HepG2 (cell line): ENCODE results near the gene TOR1A. TPM values are rescaled to one million over a fixed set of nuclear protein-coding genes. Genes with fewer than 3 reads are reported as not detected.

Experiments used
- ATAC-seq: fragments of 200-7000 bp; cut with Tn5 transposase; 3 replicates; pipeline ENCODE4 v1.9.1; 2020; ENCODE audit warnings: mild to moderate bottlenecking, moderate library complexity
- BruUV-seq: library from RNA; stranded (reverse); fragments of 400-500 nt; replicated peaks from 2 replicates; lab custom pipeline; 2021; lab: Mats Ljungman, UMichigan
- CTCF ChIA-PET: fragments of 300-600 bp; formaldehyde crosslinking; extraction: SDS; loops from one replicate; lab custom pipeline; 2021; ENCODE audit warnings: low total read pairs, inconsistent platforms, low intra/inter-chr PET ratio; lab: Yijun Ruan, JAX
- POLR2A ChIA-PET: fragments of 350-600 bp; sonication (Branson Sonifier 250); formaldehyde crosslinking; loops from one replicate; lab custom pipeline; 2020; ENCODE audit warnings: antibody characterized with exemption, inconsistent platforms; lab: Yijun Ruan, JAX
- DNase-seq: peaks from one replicate; pipeline ENCODE4 v3.0.0-alpha.2; 2015; ENCODE audit warnings: low spot score
- FAIRE-seq: peaks from 3 replicates; lab custom pipeline; 2011; peaks lifted over from hg19 to GRCh38; lab: Jason Lieb, UNC
- H2AFZ ChIP-seq: one replicate; pipeline ENCODE4 v1.6.1; 2011; ENCODE audit warnings: low read length, inconsistent platforms
- H3K27ac ChIP-seq: fragments of 300-600 bp; 3 replicates; pipeline ENCODE4 v1.8.0; 2011; ENCODE audit warnings: mixed run types, mild to moderate bottlenecking, mixed read lengths, low read length, inconsistent platforms; ENCODE audit not compliant: insufficient read depth; ENCODE audit errors: extremely low read length
- H3K27me3 ChIP-seq, 2 experiments: fragments of 200-600 bp in 1 of 2; 2 replicates in 1 of 2; 3 replicates in 1 of 2; pipeline versions ENCODE4 v1.6.0 to v1.8.0; 2011; ENCODE audit warnings: low read length in 2 of 2, mild to moderate bottlenecking in 2 of 2, moderate library complexity in 2 of 2, inconsistent platforms in 1 of 2; ENCODE audit not compliant: insufficient read depth in 2 of 2, control insufficient read depth in 1 of 2
- H3K36me3 ChIP-seq, 2 experiments: fragments of 200-600 bp in 1 of 2; replicated peaks in 1 of 2; 2 replicates in 1 of 2; 3 replicates in 1 of 2; pipeline versions ENCODE4 v1.5.1 to v1.8.0; 2011; ENCODE audit warnings: low read length in 2 of 2, inconsistent platforms in 1 of 2; ENCODE audit not compliant: insufficient read depth in 2 of 2, control insufficient read depth in 1 of 2
- H3K4me1 ChIP-seq: 2 replicates; pipeline ENCODE4 v1.5.1; 2012; ENCODE audit warnings: low read length, inconsistent platforms; ENCODE audit not compliant: insufficient read depth
- H3K4me2 ChIP-seq: 2 replicates; pipeline ENCODE4 v1.6.0; 2011; ENCODE audit warnings: low read depth, low read length, inconsistent platforms
- H3K4me3 ChIP-seq, 3 experiments: fragments of 200-600 bp in 1 of 3; sonication (generic), shearing (Covaris generic) in 1 of 3; replicated peaks in 1 of 3; 2 replicates each; pipeline ENCODE4 v1.5.1; 2011 to 2016; ENCODE audit warnings: low read length in 3 of 3, inconsistent platforms in 2 of 3, low read depth in 2 of 3, mild to moderate bottlenecking in 2 of 3, control low read depth in 1 of 3, mixed read lengths in 1 of 3; ENCODE audit not compliant: insufficient read depth in 1 of 3
- H3K79me2 ChIP-seq: one replicate; pipeline ENCODE4 v1.6.1; 2011; ENCODE audit warnings: low read length, inconsistent platforms; ENCODE audit not compliant: insufficient read depth
- H3K9ac ChIP-seq: 2 replicates; pipeline ENCODE4 v1.6.0; 2011; ENCODE audit warnings: mild to moderate bottlenecking, low read depth, low read length, inconsistent platforms; ENCODE audit not compliant: insufficient read depth
- H3K9me3 ChIP-seq: 2 replicates; pipeline ENCODE4 v1.5.1; 2012; ENCODE audit warnings: mild to moderate bottlenecking, low read length
- H4K20me1 ChIP-seq: 2 replicates; pipeline ENCODE4 v1.6.0; 2011; ENCODE audit warnings: inconsistent platforms, mild to moderate bottlenecking, low read length, moderate library complexity; ENCODE audit not compliant: insufficient read depth
- FOXK1 ChIP-seq: sonication (generic); formaldehyde crosslinking; IDR thresholded peaks from 2 replicates; pipeline ENCODE4 v1.4.0; 2020; ENCODE audit warnings: low read depth, missing genetic modification reagents, borderline replicate concordance
- GTF2F1 ChIP-seq: fragments of 150-350 bp; IDR thresholded peaks from 2 replicates; pipeline ENCODE4 v1.6.1; 2014; ENCODE audit warnings: low read length
- HMGA1 ChIP-seq: sonication (generic); formaldehyde crosslinking; conservative IDR thresholded peaks from 2 replicates; pipeline ENCODE4 v1.4.0; 2020; ENCODE audit warnings: missing genetic modification reagents
- HOXA3 ChIP-seq: sonication (generic); formaldehyde crosslinking; IDR thresholded peaks from 2 replicates; pipeline ENCODE4 v1.5.0; 2020; ENCODE audit warnings: missing genetic modification reagents
- JUNB ChIP-seq: sonication (generic); formaldehyde crosslinking; IDR thresholded peaks from 2 replicates; pipeline ENCODE4 v1.8.0; 2022; ENCODE audit warnings: missing genetic modification reagents, mild to moderate bottlenecking, borderline replicate concordance
- MBNL3 ChIP-seq: fragments of 250-450 bp; sonication (Bioruptor Pico); conservative IDR thresholded peaks from 2 replicates; pipeline ENCODE4 v1.8.0; 2022; ENCODE audit warnings: mild to moderate bottlenecking, inconsistent platforms
- SETDB1 ChIP-seq: sonication (generic); formaldehyde crosslinking; IDR thresholded peaks from 2 replicates; pipeline ENCODE4 v1.5.1; 2020; ENCODE audit warnings: missing genetic modification reagents, mild to moderate bottlenecking, borderline replicate concordance
- STAG1 ChIP-seq: sonication (generic); formaldehyde crosslinking; IDR thresholded peaks from 2 replicates; pipeline ENCODE4 v1.4.0; 2020; ENCODE audit warnings: missing genetic modification reagents
- TCF7L2 ChIP-seq: IDR thresholded peaks from 2 replicates; pipeline ENCODE4 v1.6.1; 2011; ENCODE audit warnings: mild to moderate bottlenecking, low read depth, low read length, moderate library complexity
- THAP8 ChIP-seq: sonication (generic); formaldehyde crosslinking; IDR thresholded peaks from 2 replicates; pipeline ENCODE4 v1.5.1; 2020; ENCODE audit warnings: missing genetic modification reagents, mild to moderate bottlenecking, borderline replicate concordance
- ZBTB25 ChIP-seq: IDR thresholded peaks from 2 replicates; pipeline ENCODE4 v1.6.1; 2018; ENCODE audit warnings: missing genetic modification reagents
- ZGPAT ChIP-seq: IDR thresholded peaks from 2 replicates; pipeline ENCODE4 v1.6.1; 2016; ENCODE audit warnings: mild to moderate bottlenecking
- ZNF629 ChIP-seq: sonication (generic); formaldehyde crosslinking; conservative IDR thresholded peaks from 2 replicates; pipeline ENCODE4 v1.5.0; 2020; ENCODE audit warnings: missing genetic modification reagents
- ZNF883 ChIP-seq: sonication (generic); formaldehyde crosslinking; IDR thresholded peaks from 2 replicates; pipeline ENCODE4 v1.5.1; 2020; ENCODE audit warnings: mild to moderate bottlenecking, missing genetic modification reagents; ENCODE audit errors: not compliant biosample characterization
- WGBS: methylation state at CpG from one replicate; pipeline ENCODE4 v1.1.6; 2017; ENCODE audit warnings: low lambda C conversion rate; 5-methylcytosine and 5-hydroxymethylcytosine counted together
- in situ Hi-C: cut with HindIII; loops from 2 replicates; pipeline ENCODE4 v1.10.0; 2017; ENCODE audit warnings: low pct_unique_long_range_greater_than_20kb; ENCODE audit not compliant: extremely low pct_ligation_motif_present
- intact Hi-C: fragments of 100-400 bp; cut with micrococcal nuclease; formaldehyde crosslinking; loops from one replicate; pipeline ENCODE4 v1.10.0; 2022; ENCODE audit not compliant: unreplicated experiment
- polyA plus RNA-seq, 8 experiments: library from polyadenylated mRNA; depleted of rRNA in 3 of 8; stranded (reverse) in 7 of 8; unstranded in 1 of 8; fragments of >200 nt; fragmentation: Illumina TruSeq in 4 of 8; extraction: Trizol in 4 of 8; gene quantifications; 2 replicates each; pipeline versions ENCODE4 v1.2.1 to v1.2.3, GENCODE V29; 2011 to 2016; ENCODE audit warnings: low read depth in 4 of 8, missing spikeins in 1 of 8, mixed read lengths in 1 of 8; ENCODE audit not compliant: insufficient read depth in 1 of 8
- total RNA-seq, 5 experiments: library from RNA; depleted of rRNA; stranded (reverse); fragments of >200 nt; fragmentation: Illumina TruSeq; extraction: Trizol; gene quantifications; 2 replicates each; pipeline ENCODE4 v1.2.3, GENCODE V29; 2016; ENCODE audit warnings: low read depth in 1 of 5

Gene TOR1A
- total and polyA plus RNA-seq, 2 of the 13 experiments (the other 11 are each of a cell fraction or from before 2014, with no cell fraction given), result 31.6 to 41.4 TPM

- no peak for TF ChIP-seq TCF7L2
- no peak for TF ChIP-seq HOXA3 (CRISPR knock-in tag)
- no peak for TF ChIP-seq ZGPAT (CRISPR knock-in tag)
Measured at GRCh38 chr9:129828051-129828450, 4.1 kb upstream of the TOR1A start (continued).

GRCh38 chr9:129826759-129827158 lies 2.8 kb upstream of the TOR1A start:
- no peaks in the 10 kb centered on the region for H4K20me1 ChIP-seq
- H3K36me3 ChIP-seq, result peaks cover 9 to 28% of the 10 kb centered on the region in 2 experiments; a peak in 4 of 5 replicates
- no peak overlapping the region for H3K9ac ChIP-seq
- peaks cover 9% of the 10 kb centered on the region for H3K79me2 ChIP-seq
- no peaks in the 10 kb centered on the region for H3K9me3 ChIP-seq
- no peak overlapping the region for H3K4me3 ChIP-seq
- no peak for ATAC-seq
- in situ Hi-C loops (no loop called here), intact Hi-C loops (no loop called here)
- WGBS, result 89% methylated on average over 1 of the region's 1 CpG
- TF ChIP-seq ZNF629, result peak; percentile 60
- TF ChIP-seq GTF2F1, result no peak
- no peak for DNase-seq
- no peak overlapping the region for H3K4me2 ChIP-seq
- FAIRE-seq, result no peak
- BruUV-seq, result no TSS peak
- H2AFZ ChIP-seq, result no peak overlapping the region
- POLR2A ChIA-PET, result interaction anchor here (0.8 kb wide), 1 partner anchor 17 kb away, joined by 3 read pairs; no protein-coding TSS in a partner anchor
- CTCF ChIA-PET, result no interaction called here
- no peaks in the 10 kb centered on the region for H3K27me3 ChIP-seq
- H3K4me1 ChIP-seq, result peaks cover 7% of the 10 kb centered on the region
- no peak overlapping the region for H3K27ac ChIP-seq

- Histone ChIP-seq H3K79me2 (peaks cover 9% of the 10 kb centered on the region), H3K27me3 (no peaks in the 10 kb centered on the region), H3K9me3 (no peaks in the 10 kb centered on the region), H3K4me2 (no peak overlapping the region), H4K20me1 (no peaks in the 10 kb centered on the region), H2AFZ (no peak overlapping the region), H3K36me3 (peaks cover 9 to 28% of the 10 kb centered on the region in 2 experiments; a peak in 4 of 5 replicates), H3K4me3 (no peak overlapping the region), H3K27ac (no peak overlapping the region), H3K9ac (no peak overlapping the region), H3K4me1 (peaks cover 7% of the 10 kb centered on the region)
- no TSS peak for BruUV-seq
- in situ Hi-C loops, result no loop called here
- intact Hi-C loops, result no loop called here
- ChIA-PET CTCF (no interaction called here), POLR2A (interaction anchor here (0.7 kb wide), 1 partner anchor 56 kb away, joined by 3 read pairs; no protein-coding TSS in a partner anchor)
- no peak for ATAC-seq
- DNase-seq, result no peak
- WGBS, result 98% methylated on average over 6 of the region's 6 CpGs
- FAIRE-seq, result no peak
- TF ChIP-seq MBNL3 (CRISPR knock-in tag), result no peak
- no peak for TF ChIP-seq STAG1 (CRISPR knock-in tag)
- TF ChIP-seq JUNB, result no peak
- TF ChIP-seq HMGA1 (CRISPR knock-in tag), result no peak
- no peak for TF ChIP-seq ZNF883 (CRISPR knock-in tag)
- no peak for TF ChIP-seq ZBTB25 (CRISPR knock-in tag)
- no peak for TF ChIP-seq THAP8
- TF ChIP-seq SETDB1 (CRISPR knock-in tag), result no peak
- TF ChIP-seq FOXK1 (CRISPR knock-in tag), result no peak
Measured at GRCh38 chr9:129826344-129826743, 2.4 kb upstream of the TOR1A start.
